D721Med (cell line): ENCODE results near the gene PLA2G4E.

ENCODE experiments used
- DNase-seq: peaks from one replicate; pipeline ENCODE4 v3.0.0; 2011; ENCODE audit warnings: low spot score; ENCODE audit not compliant: insufficient read length
- FAIRE-seq: peaks from 2 replicates; lab custom pipeline; 2011; peaks lifted over from hg19 to GRCh38; lab: Jason Lieb, UNC
- TF ChIP-seq, protein P1 (sequence below): IDR thresholded peaks from 2 replicates; pipeline ENCODE4 v1.5.1; 2012; ENCODE audit warnings: mild to moderate bottlenecking, control low read depth; ENCODE audit not compliant: insufficient read depth; ENCODE audit errors: missing control alignments

The PLA2G4E gene

DNA sequence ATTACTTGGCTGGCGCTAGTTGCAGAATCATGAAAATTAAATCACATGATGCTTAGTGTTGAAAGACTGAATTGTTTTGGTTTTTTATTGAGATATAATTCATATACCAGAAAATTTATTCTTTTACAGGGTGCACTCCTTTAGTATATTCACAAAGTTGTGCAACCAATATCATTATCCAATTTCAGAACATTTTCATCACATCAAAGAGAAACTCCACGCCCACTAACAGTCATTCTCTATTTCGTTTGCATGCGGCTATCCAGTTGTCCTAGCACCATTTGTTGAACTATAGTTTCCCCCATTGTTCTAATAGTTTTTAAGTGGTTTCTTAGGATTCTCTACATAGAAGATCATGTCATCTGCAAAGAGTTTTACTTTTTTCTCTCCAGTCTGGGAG is 52.1 kb downstream of the PLA2G4E start:
- TF ChIP-seq, protein P1, sequence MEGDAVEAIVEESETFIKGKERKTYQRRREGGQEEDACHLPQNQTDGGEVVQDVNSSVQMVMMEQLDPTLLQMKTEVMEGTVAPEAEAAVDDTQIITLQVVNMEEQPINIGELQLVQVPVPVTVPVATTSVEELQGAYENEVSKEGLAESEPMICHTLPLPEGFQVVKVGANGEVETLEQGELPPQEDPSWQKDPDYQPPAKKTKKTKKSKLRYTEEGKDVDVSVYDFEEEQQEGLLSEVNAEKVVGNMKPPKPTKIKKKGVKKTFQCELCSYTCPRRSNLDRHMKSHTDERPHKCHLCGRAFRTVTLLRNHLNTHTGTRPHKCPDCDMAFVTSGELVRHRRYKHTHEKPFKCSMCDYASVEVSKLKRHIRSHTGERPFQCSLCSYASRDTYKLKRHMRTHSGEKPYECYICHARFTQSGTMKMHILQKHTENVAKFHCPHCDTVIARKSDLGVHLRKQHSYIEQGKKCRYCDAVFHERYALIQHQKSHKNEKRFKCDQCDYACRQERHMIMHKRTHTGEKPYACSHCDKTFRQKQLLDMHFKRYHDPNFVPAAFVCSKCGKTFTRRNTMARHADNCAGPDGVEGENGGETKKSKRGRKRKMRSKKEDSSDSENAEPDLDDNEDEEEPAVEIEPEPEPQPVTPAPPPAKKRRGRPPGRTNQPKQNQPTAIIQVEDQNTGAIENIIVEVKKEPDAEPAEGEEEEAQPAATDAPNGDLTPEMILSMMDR, result no peak
- DNase-seq (no peak), FAIRE-seq (no peak)

GRCh38 chr15:41967506-41968206 is 53.2 kb downstream of the PLA2G4E start:
- no peak for FAIRE-seq
- DNase-seq, result no peak
- TF ChIP-seq, protein P1, result no peak

DNA sequence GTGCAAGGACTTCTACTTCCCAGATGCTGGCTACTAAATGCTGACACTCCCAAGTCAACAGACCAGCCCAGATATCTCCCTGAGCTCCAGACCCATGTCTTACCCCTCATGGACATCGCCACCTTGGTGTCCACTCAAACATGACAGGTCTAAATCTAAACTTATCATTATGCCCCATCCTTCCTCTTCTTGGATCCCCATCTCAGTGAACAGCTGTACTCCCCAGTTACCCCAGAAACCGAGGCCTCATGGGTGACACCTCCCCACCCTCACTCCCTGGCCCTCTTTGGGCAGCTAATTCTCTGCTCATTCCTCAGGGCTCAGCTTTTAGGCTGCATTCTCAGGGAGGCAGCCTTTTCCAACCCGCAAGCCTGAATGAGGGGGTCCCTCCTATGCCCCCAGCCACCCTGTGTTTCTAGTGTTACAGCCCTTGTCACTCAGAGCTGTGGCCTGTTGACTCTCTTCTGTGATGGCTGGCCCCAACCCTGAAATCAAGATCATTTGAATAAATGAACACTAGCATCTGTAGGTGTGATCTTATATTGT is 53.8 kb downstream of the PLA2G4E start:
- no peak for FAIRE-seq
- TF ChIP-seq, protein P1, result no peak
- DNase-seq, result no peak

DNA sequence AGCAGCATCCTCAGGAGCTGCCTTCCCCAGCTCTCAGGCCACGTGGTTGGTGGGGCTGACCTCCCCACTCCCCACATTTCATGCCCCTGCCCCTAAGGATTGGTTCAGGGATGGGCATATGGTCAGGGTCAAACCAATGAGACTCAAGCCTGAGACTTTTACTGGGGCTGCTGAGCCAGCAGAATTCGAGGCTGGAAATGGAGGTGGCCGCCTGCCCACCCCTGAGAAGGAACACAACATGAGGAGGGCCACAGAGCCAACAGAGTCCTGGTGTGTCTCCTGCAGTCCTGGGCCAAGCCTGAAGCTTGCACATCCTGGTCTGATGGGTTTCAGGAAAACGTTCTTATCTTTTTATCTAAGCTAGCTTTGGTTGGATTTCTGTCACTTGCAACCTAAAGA is 54.4 kb downstream of the PLA2G4E start:
- DNase-seq, result no peak
- FAIRE-seq, result no peak
- TF ChIP-seq, protein P1, result no peak

GRCh38 chr15:41965441-41966413 is 55.1 kb downstream of the PLA2G4E start:
- TF ChIP-seq, protein P1, result no peak
- FAIRE-seq, result no peak
- DNase-seq, result no peak

DNA sequence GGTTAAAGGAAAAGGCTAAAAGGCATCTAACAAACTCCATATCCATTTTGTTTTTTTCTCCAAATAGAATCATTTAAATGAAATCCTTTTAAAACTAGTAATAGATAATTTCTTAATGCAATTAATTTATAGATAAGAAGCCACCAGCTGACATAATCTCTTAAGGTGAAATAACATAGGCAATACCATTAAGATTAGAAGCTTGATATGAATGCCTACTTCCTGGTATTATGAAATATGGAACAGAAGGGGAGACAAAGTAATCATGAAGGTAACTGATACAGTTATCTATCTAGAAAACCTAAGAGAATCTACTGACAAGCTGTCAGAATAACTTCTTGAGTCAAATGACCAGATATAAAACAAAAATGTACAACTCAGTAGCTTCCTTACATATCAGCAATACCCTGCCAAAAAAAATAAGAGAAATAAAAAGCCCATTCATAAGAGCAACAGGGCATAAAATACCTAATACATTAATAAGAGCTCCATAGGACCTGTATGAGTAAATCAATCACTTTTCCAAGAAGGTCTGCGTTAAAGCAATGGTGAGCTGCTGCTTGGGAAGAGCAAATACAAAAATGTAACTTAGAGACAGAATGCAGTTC is 59.1 kb downstream of the PLA2G4E start:
- DNase-seq (no peak), FAIRE-seq (no peak)
- TF ChIP-seq, protein P1, result no peak
